HG02870 (cell line): ENCODE data around the gene PTPRM.
"Not testable (repeated sequence)": the region's sequence is repeated elsewhere in the genome, so short reads cannot be mapped to it uniquely, and the experiment has no call there.

Experiments
- ATAC-seq: cut with Tn5 transposase; IDR thresholded peaks from one replicate; pipeline ENCODE4 v1.9.1; 2021; ENCODE audit warnings: mild to moderate bottlenecking, moderate library complexity; ENCODE audit not compliant: unreplicated experiment

Gene PTPRM

DNA sequence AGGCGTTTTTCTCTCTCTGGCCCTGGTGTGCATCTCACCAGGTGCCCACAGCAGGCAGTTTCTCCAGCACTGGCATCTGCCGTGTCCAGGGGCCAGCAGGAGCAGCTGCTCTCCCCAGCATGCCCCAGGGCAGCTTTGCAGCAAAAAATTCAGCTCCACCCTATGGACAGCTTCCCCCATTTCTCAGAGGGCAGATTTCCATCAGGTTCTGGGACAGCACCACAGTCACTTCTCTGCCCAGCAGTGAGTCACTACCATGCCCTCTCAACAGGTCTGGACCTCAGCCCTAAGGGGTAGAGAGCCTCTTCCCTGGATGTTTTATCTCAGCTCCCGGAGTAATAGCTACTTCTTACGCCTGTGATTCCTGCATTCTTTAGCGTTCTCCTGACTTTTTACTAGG is 871.9 kb downstream of the PTPRM start:
- no peak for ATAC-seq

- ATAC-seq = no peak
These were observed 876.4 kb downstream of the PTPRM start for GRCh38 chr18:8443505-8443904.

- not testable (repeated sequence) for ATAC-seq
These were observed 879.8 kb downstream of the PTPRM start for GRCh38 chr18:8446936-8447335.

- no peak for ATAC-seq
These were observed 881.0 kb downstream of the PTPRM start for GRCh38 chr18:8448130-8448529.

GRCh38 chr18:8450013-8450412 is 882.9 kb downstream of the PTPRM start:
- ATAC-seq = no peak

DNA sequence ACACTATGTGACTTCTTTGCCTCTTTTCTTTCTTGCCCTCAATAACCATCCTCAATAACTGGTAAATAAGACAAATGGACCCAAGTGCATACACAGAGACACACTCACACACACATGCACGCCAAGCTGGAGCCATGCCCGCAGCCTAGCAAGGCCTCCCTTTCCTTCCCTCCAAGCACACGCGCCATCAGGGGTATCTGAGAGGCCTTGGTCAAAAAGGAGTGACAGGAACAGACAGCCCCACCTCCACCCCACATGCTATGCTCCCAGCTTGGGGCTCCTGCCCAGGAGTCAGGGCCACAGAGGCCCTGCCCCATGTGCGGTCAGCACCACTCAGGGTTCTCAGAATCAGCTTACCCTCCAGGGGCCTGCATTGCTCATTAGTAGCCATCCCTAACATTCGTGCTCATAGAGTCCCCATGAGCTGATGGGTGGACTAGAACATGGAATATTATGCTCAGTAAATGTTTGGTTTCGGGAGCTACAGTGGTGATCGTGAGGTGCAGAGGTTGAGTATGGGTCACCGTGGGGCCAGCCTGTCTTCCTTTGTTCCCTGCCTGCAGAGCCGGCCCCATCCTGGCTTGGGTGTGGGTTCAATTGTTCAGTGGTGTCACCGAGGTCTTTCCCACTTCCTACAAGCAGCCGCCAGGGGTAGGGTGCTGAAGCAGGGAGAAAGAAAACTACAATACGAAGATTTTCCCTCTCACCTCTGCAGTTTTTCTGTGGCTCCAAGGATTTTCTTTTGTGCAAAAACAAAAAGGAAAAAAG is 884.0 kb downstream of the PTPRM start:
- no peak for ATAC-seq

DNA sequence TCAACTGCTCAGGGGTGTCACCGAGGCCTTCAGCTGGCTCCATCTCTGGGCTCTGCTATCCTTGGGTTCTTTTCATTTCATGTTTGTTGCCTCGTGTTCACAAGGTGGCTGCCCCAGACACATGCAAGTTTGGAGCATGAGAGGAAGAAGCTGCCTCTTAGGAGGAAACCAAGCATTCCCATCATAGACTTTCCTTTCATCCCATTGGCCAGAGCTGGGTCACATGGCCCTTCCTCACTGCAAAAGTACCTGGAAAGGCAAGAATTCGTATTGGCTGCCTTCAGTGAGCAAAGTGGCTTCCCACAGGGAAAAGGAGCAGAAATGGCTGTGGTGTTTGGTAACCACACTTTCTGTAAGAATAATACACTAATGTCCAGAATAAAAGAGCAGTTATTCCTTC is 886.4 kb downstream of the PTPRM start:
- no peak for ATAC-seq

DNA sequence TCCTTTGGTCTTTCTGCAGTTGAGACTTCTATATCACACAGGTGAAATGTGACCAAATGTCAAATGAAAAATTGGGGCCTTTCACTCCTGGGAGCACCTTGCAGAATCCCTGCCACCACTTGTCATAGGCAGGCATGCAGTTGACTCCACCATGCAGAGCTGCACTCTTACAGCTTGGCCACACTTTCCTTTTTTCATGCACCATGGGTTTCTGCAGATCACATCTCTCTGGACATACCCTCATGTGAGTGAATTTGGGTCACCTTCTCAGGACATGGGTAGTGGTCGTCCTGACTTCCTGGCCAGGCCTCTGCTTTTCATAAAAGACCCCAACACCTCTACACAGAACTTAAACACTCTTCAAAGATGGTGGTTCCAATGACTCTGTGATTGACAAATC is 887.0 kb downstream of the PTPRM start:
- no peak for ATAC-seq

- ATAC-seq = no peak
These were observed 888.8 kb downstream of the PTPRM start for GRCh38 chr18:8455661-8456614.
